Posterior vena cava (tissue), 2 donors: Measurements from ENCODE around the gene PTPRN2. TPM values are rescaled to one million over a fixed set of nuclear protein-coding genes. Genes with fewer than 3 reads are reported as not detected.
A peak's percentile ranks its signal among the peaks of the same experiment; 100 is the strongest.

Experiments
- DNase-seq: peaks from one replicate; pipeline ENCODE4 v3.0.0-alpha.2; 2020; ENCODE audit warnings: low spot score
- intact Hi-C, 2 donors: fragments of 100-400 bp; cut with DNase I; formaldehyde crosslinking; loops; one replicate each; pipeline versions ENCODE4 v1.14.1 to v1.14.2; 2022 to 2023
- total RNA-seq, 2 donors: library from RNA; stranded (reverse); fragmentation: NEBNext Ultra II Directional; extraction: Animal tissue kit (Norgen Biotek cat#: 25700); gene quantifications; one replicate each; pipeline ENCODE4 v1.2.1, GENCODE V29; 2021
- donor health status: DM: yes; HTN: yes; CAD: no.
- donor health status: DM: yes; HTN: yes; CAD: no.

PTPRN2 gene
- total RNA-seq, 2 donors from 2014 or later = 1.6 to 2.8 TPM

GRCh38 chr7:158502068-158502750 lies 85.4 kb downstream of the PTPRN2 start:
- intact Hi-C loops = loop anchor here in 1 of 2 donors (5.0 kb wide), 1 partner anchor 660 kb away; no protein-coding TSS in a partner anchor
- DNase-seq = no peak

GRCh38 chr7:158501393-158502067 lies 86.1 kb downstream of the PTPRN2 start:
- DNase-seq = no peak
- intact Hi-C loops = loop anchor here in 1 of 2 donors (5.0 kb wide), 1 partner anchor 659 kb away; no protein-coding TSS in a partner anchor

GRCh38 chr7:158500651-158501052 lies 87.0 kb downstream of the PTPRN2 start:
- intact Hi-C loops = loop anchor here in 1 of 2 donors (5.0 kb wide), 1 partner anchor 658 kb away; no protein-coding TSS in a partner anchor

GRCh38 chr7:158499082-158499455 lies 88.6 kb downstream of the PTPRN2 start:
- no peak for DNase-seq
- intact Hi-C loops = no loop called here

More at GRCh38 chr7:158500651-158501052, 87.0 kb downstream of the PTPRN2 start:
- DNase-seq = no peak

GRCh38 chr7:158498443-158499081 lies 89.1 kb downstream of the PTPRN2 start:
- intact Hi-C loops = no loop called here
- DNase-seq = no peak

- intact Hi-C loops = no loop called here
- DNase-seq = no peak
Observed at GRCh38 chr7:158497627-158498026, 90.0 kb downstream of the PTPRN2 start.

- DNase-seq = no peak
- intact Hi-C loops = no loop called here
Observed at GRCh38 chr7:158495786-158496185, 91.8 kb downstream of the PTPRN2 start.

- intact Hi-C loops = no loop called here
- DNase-seq = no peak
Observed at GRCh38 chr7:158495216-158495615, 92.4 kb downstream of the PTPRN2 start.

GRCh38 chr7:158494643-158495042 lies 93.0 kb downstream of the PTPRN2 start:
- intact Hi-C loops = no loop called here
- DNase-seq = no peak

- intact Hi-C loops = no loop called here
- no peak for DNase-seq
Observed at GRCh38 chr7:158494162-158494586, 93.4 kb downstream of the PTPRN2 start.

GRCh38 chr7:158492367-158492764 lies 95.3 kb downstream of the PTPRN2 start:
- intact Hi-C loops = no loop called here
- DNase-seq = no peak

- intact Hi-C loops = no loop called here
- DNase-seq = no peak
Observed at GRCh38 chr7:158491094-158491493, 96.5 kb downstream of the PTPRN2 start.

GRCh38 chr7:158490171-158490782 lies 97.3 kb downstream of the PTPRN2 start:
- intact Hi-C loops = no loop called here
- no peak for DNase-seq

- DNase-seq = no peak
- intact Hi-C loops = no loop called here
Observed at GRCh38 chr7:158489462-158490155, 98.0 kb downstream of the PTPRN2 start.

GRCh38 chr7:158488181-158488971 lies 99.2 kb downstream of the PTPRN2 start:
- peak; percentile 77 for DNase-seq
- intact Hi-C loops = no loop called here

GRCh38 chr7:158487631-158488151 lies 99.9 kb downstream of the PTPRN2 start:
- intact Hi-C loops = no loop called here
- DNase-seq = peak; percentile 54

GRCh38 chr7:158486919-158487318 lies 100.7 kb downstream of the PTPRN2 start:
- peak; percentile 12 for DNase-seq
- intact Hi-C loops = no loop called here

GRCh38 chr7:158484801-158485531 lies 102.7 kb downstream of the PTPRN2 start:
- intact Hi-C loops = no loop called here
- peak; percentile 74 for DNase-seq
